ENCODE results near the gene PCNX2.
A peak's percentile ranks its signal among the peaks of the same experiment; 100 is the strongest.

Gene PCNX2

DNA sequence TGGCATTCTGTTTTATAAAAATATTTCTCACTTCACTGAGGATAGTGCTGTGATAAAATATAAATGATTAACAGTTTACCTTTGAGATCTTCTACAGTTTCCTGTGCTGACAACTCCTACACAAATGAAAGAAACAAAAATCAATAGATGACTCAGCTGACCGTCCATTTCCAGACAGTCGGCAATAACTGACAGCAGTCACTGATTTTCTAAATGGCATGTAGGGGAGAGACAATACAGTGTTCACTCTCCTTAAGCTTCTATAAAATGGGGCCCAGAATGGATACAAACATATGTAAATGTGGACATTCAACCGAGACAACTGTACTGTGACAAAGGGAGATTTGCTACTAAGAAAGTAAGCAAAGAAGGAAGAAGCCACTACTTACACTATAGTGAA lies 34.3 kb downstream of the PCNX2 start:
- DNase-seq (ENCODE audit: low spot score), result peak; percentile 8

GRCh38 chr1:233257786-233258185 lies 37.7 kb downstream of the PCNX2 start:
- no peak for DNase-seq (ENCODE audit: low spot score)

- no peak for DNase-seq (ENCODE audit: low spot score)
These were observed 38.7 kb downstream of the PCNX2 start for GRCh38 chr1:233256789-233257188.

GRCh38 chr1:233256191-233256590 lies 39.3 kb downstream of the PCNX2 start:
- no peak for DNase-seq (ENCODE audit: low spot score)

DNA sequence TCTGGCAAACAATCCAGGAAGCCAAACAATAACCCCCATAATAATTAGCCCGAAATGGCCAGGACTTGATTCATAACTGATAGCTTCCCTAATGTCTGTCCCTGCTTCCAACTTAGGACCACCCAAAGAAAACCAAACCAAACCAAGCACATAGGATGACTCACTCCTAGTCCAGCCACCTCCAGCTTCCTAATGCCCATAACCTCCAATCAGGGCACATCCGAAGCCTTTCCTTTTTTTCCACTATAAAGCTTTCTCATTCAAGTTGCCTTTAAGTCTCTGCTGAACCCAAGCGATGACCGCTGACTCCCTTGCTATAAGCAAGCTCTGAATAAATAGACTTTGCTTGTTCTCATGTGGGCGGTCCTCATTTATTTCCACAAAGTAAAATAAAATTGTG lies 40.4 kb downstream of the PCNX2 start:
- no peak for DNase-seq (ENCODE audit: low spot score)

- DNase-seq (ENCODE audit: low spot score), result no peak
These were observed 41.6 kb downstream of the PCNX2 start for GRCh38 chr1:233253832-233254331.

- no peak for DNase-seq (ENCODE audit: low spot score)
These were observed 42.2 kb downstream of the PCNX2 start for GRCh38 chr1:233253231-233253831.

DNA sequence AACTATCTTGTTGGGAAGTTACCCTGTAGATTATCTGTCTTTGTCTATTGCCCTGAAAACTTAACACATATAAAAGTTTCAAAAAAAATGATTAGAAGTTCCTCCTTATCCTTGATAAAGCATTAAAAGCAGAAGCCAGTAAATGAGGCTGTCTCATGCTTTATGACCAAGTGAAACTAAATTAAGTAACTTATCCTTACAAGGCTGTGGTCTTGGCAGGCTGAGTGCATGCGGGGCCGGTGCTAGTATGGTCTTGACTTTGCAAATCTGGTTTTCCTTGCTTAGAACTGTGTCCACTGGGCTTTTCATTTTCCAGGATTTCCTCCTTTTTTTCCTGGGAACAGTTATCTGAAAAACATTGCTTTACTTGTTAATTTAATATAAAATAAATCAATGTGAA lies 43.1 kb downstream of the PCNX2 start:
- no peak for DNase-seq (ENCODE audit: low spot score)

DNA sequence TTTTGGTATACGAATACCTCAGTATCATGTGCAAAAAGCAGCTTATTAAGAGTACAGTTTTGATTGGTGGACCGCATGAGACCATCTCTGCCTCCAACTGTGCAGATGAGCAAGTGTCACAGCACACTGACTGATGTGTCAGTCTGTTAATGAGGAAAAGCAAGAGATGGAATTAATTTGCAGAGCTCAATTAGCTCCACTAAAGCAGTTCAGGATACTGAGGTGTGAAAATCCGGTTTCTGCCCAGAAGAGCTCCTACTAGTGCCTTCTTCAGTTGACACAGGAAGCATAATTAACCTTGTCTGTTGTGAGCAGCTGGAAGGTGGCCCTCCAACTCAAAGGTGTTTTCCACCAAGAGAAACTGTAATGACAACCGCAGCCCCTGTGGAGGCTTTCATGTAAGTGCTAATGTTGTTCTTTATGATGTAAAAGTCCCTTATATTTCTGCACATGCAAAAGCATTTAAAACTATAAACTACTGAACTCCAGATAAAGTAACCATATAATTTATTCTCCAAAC lies 44.3 kb downstream of the PCNX2 start:
- no peak for DNase-seq (ENCODE audit: low spot score)

DNA sequence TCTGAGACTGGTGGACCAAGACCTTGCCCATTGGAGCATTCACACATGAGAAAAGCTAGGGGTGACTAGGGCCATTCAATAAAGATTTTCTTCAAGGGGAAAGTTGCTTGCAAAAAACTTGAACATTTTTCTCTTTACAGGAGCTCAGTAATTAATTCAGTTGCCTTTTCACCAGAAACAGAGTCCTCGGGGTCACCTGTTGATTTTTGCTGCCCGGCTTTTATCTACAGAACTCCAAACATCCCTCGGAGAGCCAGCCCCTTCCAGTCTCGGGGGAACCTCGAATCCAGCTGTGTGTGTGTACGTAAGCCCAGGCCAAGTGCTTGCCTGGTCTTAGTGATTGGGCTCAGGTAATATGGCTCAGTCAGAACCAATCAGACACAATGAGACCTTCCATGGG lies 47.5 kb downstream of the PCNX2 start:
- DNase-seq (ENCODE audit: low spot score), result no peak

DNA sequence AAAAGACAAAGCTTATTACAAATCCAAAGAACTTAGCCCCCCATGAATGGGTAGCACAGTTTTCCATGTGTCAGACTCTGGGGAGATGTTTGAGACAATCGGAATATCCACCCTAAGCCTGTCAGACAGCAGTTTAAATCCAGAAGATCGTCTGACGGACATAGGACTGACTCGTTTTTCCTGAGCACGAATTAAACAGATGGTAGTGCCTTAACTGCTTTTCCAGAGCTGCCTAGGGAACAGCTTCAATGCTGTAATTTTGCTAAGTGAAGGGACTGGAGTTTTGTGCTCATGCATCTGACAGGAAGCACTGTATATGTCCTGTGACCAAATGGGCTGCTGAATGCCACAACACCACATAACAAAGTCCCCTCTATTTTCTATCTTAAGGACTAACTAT lies 48.6 kb downstream of the PCNX2 start:
- no peak for DNase-seq (ENCODE audit: low spot score)

- no peak for DNase-seq (ENCODE audit: low spot score)
These were observed 50.2 kb downstream of the PCNX2 start for GRCh38 chr1:233245191-233245765.

GRCh38 chr1:233244183-233244582 lies 51.3 kb downstream of the PCNX2 start:
- DNase-seq (ENCODE audit: low spot score), result no peak

DNA sequence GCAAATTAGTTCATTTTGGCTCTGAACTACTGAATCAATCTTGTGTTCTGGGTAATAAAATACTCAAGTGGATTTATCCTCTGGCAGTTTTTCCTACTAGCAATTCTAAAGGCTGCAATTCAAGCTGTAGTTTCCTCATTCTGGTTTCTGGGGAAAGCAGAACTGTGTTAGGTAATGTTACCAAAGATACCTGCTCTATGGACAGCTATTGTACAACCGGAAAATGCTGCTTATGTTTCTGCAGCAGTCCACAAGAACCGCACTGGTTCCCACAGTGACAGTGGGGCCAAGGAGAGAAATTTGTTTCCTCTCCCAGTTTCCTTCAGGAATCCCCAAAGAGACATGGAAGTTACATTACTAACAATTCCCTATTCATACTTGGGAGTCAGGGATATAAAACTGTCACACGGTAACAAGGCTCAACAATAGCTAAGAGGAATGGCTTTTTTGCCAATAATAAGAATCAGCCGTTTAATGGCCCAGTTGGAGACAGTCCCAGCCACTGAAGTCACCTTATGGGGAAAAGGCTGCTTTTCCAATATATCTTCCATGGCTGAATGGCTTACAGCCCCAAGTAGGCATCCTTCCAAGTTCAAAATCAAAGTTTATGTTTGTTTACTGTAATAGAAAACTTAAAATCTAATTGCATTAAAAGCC lies 52.6 kb downstream of the PCNX2 start:
- DNase-seq (ENCODE audit: low spot score), result no peak

DNA sequence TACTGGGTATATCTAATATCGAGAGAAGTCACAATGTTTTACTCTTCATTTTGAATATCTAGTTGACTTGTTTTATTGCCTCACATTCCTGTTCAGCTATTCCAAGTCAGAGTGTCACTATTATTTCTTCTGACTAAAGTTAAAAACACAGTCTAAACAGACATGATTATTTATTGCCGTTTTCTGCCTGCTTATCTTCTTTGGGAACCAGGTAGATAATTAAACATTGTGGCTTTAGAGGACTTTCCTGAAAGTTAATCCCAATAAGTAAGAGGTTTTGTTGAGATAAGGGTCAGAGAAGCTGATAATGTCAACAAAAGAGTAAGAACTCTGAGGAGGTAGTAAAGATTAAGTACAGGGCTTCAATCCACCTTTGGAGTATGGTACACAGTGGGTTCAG lies 53.8 kb downstream of the PCNX2 start:
- no peak for DNase-seq (ENCODE audit: low spot score)

- DNase-seq (ENCODE audit: low spot score), result no peak
These were observed 54.5 kb downstream of the PCNX2 start for GRCh38 chr1:233240829-233241682.

DNA sequence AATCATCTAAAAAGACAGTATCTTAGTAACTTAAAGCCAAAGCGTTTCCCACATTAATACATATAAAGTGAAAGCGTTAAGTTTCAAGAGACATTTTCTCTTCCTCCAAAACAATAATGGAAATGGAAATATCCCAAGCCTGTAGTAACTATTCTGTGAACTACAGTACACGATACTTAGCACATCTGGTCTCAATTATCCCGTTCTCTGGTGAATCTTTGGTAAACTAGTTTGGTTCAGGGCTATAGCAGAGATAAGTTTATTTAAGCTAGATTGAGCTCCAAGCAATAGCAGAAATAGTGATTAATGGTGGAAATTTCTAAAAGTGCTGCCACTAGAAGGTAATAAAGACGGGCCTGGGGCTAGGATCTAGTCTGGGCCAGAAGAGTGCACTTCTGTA lies 55.2 kb downstream of the PCNX2 start:
- DNase-seq (ENCODE audit: low spot score), result no peak

DNA sequence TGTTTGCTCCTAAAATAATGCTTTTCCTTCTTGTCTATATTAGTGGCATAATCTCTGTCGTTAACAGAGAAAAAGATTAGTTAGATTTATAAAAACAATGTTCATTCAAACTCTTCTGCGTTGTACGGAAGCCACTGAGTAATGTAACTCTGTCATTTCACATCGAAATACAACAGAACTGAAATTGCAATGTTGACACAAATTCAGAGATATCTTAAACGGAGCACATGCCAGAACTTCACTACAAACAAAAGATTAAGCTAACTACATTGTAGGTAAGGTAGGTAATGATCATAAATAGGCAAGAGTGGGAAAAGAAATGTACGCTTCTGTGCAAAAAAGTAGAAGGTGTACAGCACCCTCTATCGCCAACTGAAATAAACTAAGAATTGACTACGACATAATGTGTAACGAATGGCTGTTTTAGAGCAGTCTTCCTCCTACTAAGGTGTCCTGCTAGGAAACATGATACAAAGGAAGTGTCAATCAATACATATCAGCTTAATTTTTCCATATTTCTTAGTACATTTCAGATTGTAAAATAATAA lies 56.6 kb downstream of the PCNX2 start:
- DNase-seq (ENCODE audit: low spot score), result no peak

GRCh38 chr1:233237647-233238046 lies 57.9 kb downstream of the PCNX2 start:
- no peak for DNase-seq (ENCODE audit: low spot score)

GRCh38 chr1:233233508-233234040 lies 62.0 kb downstream of the PCNX2 start:
- DNase-seq (ENCODE audit: low spot score), result no peak

DNA sequence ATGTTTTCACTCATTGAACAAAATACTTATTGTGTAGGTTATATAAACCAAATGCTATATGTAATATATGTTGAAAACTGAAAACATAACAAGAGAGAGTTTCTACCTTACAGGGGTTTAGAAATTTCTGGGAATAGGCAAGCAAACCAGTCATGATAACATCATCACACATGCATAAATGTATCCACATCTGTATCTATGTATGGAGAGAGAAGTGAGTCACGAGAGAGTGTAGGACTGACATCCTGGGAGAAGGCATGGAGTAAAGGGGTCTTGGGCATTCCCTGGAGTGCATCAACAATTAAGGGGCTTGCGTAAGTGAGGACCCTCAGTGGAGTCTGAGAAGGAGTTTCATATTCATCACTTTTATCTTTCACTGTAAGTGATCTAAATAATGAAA lies 65.5 kb downstream of the PCNX2 start:
- no peak for DNase-seq (ENCODE audit: low spot score)

- no peak for DNase-seq (ENCODE audit: low spot score)
These were observed 66.2 kb downstream of the PCNX2 start for GRCh38 chr1:233229288-233229687.
